Measurements from ENCODE around the gene OR11A1.
"Not testable (repeated sequence)": the region's sequence is repeated elsewhere in the genome, so short reads cannot be mapped to it uniquely, and the experiment has no call there.

OR11A1 gene

DNA sequence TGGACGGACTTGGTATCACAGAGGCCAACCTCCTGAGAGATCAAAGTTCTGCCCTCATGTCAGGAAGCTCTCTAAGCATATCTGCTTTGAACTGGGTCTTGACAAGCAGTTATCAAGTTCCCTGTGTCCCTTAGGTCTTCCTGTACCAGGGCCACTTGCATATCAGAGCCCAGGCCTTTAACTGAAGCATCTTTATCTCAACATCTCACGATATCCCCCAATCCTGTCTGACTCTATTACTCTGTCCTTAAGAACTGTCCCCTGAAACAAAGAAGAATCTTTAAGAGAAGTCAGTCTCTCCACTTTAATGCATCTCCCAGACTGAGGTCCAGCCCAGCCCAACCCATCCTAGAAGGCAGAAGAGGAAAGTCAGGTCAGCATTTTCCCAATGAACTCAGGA lies 22.7 kb upstream of the OR11A1 start:
- in situ Hi-C loops (cut with MboI; ENCODE audit: low sequenced_read_pairs) = no loop called here

DNA sequence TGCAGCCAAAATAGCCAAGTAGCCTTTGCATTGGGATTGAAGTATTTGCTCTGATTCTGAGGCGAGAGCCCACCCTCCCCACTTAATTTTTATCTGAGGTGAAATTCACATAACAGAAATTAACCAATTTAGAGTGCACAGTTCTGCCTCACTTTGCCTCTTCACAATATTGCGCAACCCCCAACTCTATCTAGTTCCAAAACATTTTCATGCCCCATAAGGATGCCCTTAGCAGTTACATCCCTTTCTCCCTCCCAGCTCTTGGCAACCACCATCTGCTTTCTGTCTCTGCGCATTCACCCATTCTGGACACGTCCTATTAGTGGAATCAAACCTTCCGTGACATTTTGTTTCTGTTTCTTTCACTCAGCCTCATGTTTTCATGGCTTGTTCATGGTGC lies 21.9 kb upstream of the OR11A1 start:
- in situ Hi-C loops (cut with MboI; ENCODE audit: low sequenced_read_pairs) = no loop called here

DNA sequence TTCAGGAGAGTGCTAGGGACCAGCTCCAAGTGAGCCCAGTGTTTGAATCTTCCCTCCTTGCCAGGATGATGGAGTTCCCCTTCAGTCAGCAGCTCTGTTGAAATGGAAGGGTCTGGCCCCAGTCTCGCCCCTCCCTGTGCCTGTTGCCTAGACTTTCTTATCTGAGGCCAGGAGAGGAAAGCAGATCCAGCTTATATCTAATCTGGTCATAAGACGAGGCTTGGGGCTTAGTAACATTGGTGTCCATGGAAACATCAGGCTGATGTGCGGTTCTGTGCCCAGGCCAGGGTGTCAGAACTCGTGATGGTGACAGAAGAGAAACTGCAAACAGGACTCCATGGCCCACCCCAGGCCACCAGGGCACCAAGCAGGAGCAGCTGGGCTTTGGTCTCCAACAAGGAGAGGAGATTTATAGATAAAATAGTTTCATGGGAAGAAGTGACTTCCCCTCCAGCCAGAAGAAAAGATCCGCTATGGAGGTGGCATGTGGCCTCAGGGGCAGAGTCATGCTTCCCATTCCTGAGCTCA lies 21.1 kb upstream of the OR11A1 start:
- in situ Hi-C loops (cut with MboI; ENCODE audit: low sequenced_read_pairs) = no loop called here

DNA sequence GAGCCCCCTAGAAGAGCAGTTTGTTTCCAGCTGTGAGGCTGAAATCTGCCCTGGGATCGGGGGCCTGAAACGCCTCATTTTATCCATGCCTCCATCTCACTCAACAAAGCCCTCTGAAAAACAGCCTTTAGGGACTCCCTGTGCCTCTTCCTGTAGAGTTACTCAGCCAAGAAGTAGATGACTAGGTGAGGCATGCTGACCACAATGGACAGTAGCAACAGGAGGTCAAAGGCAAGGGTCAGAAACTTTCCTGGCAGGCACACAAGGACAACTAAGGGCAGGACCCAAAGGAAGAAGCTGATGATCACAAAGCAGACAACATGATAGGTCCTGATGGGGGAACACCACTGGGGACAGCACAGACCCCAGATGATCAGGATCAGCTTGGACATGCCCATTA lies 18.1 kb upstream of the OR11A1 start:
- in situ Hi-C loops (cut with MboI; ENCODE audit: low sequenced_read_pairs) = no loop called here

DNA sequence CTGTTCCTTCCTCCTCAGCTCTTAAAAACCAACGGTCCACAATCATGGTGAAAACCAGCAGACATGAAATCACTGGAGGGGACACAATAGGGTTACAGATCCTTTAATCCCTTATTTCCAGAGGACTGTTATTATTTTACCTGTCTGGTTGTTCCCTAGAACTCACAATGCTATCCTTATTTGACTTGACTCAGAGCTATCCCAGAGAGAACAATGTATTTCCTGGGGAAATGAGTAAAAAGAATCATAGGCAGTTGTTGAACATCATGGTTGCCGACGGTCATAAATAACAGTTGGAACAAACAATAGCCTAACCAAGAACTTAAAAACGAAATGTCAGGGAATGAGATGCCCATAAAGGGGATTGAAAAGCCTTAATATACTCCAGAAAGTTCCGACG lies 9.4 kb upstream of the OR11A1 start:
- in situ Hi-C loops (cut with MboI; ENCODE audit: low sequenced_read_pairs) = no loop called here

DNA sequence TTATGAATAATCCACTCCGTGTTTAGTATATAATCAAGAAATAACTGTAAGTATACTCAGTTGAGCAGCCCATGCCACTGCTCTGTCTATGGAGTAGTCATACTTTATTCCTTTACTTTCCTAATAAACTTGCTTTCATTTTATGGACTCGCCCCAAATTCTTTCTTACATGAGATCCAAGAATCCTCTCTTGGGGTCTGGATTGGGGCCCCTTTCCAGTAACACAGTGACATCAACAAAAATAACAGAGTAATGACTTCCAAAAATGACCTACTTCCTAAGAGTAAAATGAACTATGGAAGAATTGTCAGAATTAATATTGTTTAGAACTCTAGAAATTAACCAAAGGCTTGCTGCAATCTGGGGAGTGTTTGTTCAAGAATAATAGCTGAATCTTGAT lies 8.9 kb upstream of the OR11A1 start:
- in situ Hi-C loops (cut with MboI; ENCODE audit: low sequenced_read_pairs) = no loop called here

DNA sequence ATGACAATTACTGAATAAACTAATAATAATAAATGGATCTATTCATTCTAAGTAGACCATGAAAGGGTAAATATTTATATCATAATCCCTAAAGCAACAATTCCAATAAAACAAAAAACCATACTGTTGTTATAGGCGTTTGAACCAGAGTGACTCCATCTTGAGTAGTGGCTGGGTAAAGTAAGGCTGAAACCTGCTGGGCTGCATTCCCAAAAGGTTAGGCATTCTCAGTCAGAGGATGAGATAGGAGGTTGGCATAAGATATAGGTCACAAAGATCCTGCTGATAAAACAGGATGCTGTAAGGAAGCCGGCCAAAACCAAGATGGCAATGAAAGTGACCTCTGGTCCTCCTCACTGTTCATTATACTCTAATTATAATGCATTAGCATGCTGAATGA lies 8.4 kb upstream of the OR11A1 start:
- in situ Hi-C loops (cut with MboI; ENCODE audit: low sequenced_read_pairs) = no loop called here

DNA sequence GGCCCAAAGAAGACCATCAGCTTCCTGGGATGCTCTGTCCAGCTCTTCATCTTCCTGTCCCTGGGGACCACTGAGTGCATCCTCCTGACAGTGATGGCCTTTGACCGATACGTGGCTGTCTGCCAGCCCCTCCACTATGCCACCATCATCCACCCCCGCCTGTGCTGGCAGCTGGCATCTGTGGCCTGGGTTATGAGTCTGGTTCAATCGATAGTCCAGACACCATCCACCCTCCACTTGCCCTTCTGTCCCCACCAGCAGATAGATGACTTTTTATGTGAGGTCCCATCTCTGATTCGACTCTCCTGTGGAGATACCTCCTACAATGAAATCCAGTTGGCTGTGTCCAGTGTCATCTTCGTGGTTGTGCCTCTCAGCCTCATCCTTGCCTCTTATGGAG lies 5.2 kb upstream of the OR11A1 start:
- in situ Hi-C loops (cut with MboI; ENCODE audit: low sequenced_read_pairs) = no loop called here

DNA sequence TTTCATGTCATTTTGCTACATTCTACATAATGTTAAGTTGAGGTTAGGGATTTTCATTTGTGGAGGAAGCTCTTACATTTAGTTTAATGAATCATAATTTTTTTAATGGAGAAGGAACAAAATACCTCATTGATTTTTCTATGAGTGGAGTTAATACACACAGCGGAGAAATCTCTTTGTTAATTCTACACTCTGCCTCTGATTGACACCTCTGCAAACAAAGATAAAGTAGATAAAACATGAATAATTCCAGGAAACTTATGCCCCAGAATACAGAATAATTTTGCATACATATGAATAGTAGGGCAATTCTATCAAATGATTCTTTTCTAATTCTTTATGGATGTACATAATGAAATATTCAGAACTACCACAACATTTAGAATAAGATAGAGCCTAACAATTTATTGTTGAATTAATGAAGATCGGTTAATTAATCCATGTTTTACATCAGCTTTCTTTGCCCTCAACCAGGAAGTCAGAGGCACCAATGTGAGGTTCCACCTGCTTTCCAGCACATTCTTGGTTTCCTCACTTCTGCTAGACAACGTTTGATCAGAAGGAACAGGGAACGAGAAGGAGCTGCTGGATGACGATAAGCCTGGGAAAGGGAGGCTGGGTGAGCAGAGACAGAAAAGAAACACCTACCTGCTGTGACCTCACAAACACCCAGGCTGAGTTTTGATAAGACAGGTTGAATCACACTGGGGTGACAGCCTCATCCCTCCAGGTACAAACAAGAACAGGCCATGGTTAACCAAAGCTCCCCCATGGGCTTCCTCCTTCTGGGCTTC lies 4.3 kb upstream of the OR11A1 start:
- in situ Hi-C loops (cut with MboI; ENCODE audit: low sequenced_read_pairs) = no loop called here

DNA sequence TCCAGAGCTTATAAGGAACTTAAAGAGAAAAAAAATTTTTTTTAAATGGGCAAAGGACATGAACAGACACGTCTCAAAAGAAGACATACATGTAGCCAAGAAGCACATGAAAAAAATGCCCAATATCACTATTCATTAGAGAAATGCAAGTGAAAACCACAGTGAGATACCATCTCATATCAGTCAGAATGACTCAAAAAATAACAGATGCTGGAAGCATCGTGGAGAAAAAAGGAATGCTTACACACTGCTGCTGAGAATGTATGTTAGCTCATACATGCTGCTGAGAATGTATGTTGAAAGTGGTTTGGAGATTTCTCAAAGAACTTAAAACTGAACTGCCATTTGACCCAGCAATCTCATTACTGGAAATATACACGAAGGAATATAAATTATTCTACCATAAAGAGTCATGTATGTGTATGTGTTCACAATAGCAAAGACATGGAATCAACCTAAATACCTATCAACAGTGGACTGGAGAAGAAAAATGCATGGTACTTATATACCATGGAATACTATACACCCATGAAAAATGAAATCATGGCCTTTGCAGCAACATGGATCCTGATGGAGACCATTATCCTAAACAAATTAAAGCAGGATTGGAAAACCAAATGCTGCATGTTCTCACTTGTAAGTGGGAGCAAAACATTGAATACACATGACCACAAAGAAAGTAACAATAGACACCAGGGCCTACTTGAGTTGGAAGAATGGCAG lies 5.2 kb downstream of the OR11A1 start:
- in situ Hi-C loops (cut with MboI; ENCODE audit: low sequenced_read_pairs) = no loop called here

DNA sequence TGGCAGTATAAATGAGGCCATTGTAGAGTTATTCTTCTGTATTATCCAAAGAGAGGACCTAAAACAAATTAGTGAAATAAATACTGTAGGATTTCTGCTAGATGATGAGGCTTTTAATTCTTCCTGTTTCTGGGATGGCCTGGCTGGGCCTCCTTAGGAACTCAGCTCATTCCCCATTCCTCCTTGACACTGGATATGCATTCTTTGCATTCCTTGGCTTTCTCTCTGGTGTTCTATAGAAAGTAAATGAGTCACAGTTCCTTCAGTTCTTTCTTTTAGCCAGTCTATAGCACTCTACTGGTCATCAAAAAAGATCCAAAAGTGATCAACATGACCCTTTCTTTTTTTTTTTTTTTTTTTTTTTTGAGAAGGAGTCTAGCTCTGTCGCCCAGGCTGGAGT lies 9.2 kb downstream of the OR11A1 start:
- in situ Hi-C loops (cut with MboI; ENCODE audit: low sequenced_read_pairs) = no loop called here

DNA sequence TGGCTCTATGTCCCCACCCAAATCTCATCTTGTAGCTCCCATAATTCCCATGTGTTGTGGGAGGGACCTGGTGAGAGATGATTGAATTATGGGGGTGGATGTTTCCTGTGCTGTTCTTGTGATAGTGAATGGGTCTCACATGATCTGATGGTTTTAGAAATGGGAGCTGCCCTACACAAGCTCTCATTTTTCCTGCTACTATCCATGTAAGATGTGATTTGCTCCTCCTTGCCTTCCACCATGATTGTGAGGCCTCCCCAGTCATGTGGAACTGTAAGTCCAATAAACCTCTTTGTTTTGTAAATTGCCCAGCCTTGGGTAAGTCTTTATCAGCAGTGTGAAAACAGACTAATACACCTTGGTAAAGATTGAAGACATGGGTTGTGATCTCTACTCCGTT lies 12.8 kb downstream of the OR11A1 start:
- in situ Hi-C loops (cut with MboI; ENCODE audit: low sequenced_read_pairs) = not testable (repeated sequence)

DNA sequence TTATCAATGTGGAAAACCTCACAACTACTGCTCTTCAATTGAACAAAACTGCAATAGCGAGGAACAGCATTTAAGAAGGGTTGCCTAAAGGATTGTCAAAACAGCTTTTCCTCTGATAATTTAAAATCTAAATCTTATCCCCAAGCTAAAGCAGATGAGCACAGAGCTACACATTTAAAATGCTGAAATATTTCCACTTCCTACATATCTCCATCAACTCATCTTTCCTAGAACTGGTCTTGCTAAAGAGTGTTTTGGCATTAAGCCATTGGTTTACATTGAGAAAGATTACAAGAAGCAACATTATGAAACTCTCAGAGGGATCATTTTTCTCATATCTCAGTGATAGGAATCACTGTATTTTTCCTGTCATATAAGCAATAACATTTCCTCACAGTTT lies 14.2 kb downstream of the OR11A1 start:
- in situ Hi-C loops (cut with MboI; ENCODE audit: low sequenced_read_pairs) = no loop called here

DNA sequence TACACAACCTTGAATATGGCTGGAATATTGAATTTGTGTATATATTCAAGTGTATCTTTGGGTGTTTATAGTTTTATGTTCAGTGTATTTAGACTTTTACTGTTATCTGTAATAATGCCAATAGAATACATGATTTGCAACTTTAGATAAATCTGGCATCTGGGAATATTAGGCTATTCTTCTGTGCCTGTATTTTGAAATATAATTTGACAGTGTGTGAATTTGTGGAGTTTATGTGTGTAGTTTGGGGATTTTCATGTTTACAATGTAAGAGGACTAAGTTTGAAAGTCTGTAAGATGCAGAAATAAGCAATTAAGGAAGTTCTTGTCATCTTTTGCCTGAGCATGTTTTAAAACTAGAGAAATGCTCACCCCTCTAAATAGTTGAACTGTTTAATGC lies 17.9 kb downstream of the OR11A1 start, which contains the start of gene OR10C1:
Gene OR10C1, plus strand, starts transcription at position 301 of the 400 bp plus-strand sequence. CDS start 710 bp downstream, outside the sequence.
- in situ Hi-C loops (cut with MboI; ENCODE audit: low sequenced_read_pairs) = no loop called here

DNA sequence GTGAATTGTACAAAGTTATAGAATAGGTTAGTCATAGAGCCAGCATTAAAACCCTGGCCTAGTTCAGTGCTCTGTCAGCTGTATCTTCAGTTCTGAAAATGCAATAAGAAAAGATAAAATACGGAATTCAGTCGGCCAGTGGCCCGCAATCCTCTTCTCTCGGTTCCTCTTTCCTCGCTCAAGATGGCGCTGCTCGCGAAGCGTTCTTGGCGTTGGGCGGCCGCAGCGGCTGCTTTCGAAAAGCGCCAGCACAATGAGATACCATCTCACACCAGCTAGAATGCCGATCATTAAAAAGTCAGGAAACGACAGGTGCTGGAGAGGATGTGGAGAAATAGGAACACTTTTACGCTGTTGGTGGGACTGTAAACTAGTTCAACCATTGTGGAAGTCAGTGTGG lies 20.1 kb downstream of the OR11A1 start:
- in situ Hi-C loops (cut with MboI; ENCODE audit: low sequenced_read_pairs) = not testable (repeated sequence)

DNA sequence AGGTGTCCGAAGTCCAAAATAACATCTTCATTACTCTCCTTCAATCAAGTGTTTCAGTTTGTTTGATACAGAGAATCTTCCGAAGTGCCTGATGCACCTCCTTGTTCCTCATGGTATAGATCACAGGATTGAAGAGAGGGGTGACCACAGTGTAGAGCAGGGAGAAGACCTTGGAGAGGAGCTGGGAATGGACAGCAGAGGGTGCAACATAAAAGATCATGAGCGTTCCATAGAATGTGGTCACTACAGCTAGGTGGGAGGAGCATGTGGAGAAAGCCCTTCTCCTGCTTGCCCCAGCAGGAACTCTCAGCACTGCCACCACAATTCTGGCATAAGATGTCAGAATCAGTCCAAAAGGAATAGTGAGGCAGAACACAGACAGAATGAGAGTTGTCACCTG lies 30.2 kb downstream of the OR11A1 start:
- in situ Hi-C loops (cut with MboI; ENCODE audit: low sequenced_read_pairs) = no loop called here

DNA sequence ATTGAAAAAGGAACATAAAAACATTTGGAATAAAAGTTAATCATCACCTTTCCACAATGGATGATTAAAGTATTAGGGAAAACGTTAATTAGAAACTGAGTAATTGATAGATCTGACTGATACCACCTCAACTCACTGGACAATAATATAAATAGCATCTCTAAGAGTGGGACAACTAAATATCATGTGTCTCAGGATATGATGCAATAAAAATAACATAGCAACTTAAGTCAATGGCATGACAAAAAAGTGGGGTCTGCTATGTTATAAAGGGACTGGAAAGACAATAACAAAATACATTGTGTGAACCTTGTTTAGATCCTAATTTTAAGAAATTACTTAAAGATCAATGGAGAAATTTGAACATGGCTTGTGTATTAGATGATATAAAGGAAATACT lies 31.8 kb downstream of the OR11A1 start:
- in situ Hi-C loops (cut with MboI; ENCODE audit: low sequenced_read_pairs) = no loop called here

DNA sequence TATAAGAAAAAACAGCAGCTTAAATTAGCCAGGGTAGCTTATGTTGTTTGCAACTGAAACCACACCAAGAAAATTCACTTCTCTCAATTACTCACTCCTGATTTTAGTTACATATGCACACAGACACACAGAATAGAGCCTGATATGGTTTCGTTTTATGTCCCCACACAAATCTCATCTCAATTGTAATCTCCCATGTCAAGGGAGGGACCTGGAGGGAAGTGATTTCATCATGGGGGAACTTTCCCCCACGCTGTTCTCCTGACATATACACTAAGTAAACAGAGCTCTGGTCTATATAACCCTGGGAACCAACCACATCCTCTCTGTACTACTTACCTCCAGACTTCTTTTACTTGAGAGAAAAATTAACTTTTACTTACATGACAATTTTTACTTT lies 32.3 kb downstream of the OR11A1 start:
- in situ Hi-C loops (cut with MboI; ENCODE audit: low sequenced_read_pairs) = no loop called here

DNA sequence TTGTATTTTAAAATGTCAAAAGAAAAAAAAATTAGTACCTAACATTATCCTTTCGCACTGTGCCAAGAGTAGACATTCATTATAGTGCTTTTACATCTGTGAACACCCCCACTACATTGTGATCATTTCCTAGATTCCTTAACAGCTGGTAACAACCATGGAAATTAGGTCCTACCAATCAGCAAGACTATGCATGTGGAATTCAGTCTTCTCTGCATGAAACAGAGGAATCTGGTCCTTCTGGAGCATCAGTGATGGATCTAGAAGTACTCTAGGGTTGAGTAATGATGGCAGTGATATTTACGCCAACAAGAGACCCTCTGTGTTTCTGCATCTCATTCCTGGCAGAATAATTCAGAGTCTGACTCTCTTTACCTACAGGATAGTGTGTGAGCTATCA lies 32.7 kb downstream of the OR11A1 start:
- in situ Hi-C loops (cut with MboI; ENCODE audit: low sequenced_read_pairs) = no loop called here

DNA sequence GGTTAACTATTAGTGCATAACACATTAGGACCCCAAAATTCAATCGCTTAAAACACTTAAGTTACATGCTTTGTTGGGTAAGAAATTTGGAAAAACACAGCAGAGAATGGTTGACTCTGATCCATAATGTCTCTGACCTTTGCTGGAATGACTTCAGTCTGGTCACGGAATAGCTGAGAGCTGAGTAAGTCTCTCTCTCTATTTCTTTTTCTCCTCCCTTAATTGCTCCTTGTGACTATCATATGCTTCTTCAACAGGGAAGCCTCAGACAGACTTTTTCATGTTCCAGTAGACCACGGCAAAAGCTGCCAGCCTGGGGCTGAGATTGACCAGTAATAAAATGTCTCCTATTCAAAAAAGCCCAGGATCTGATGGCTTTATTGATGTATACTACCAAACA lies 37.4 kb downstream of the OR11A1 start:
- in situ Hi-C loops (cut with MboI; ENCODE audit: low sequenced_read_pairs) = no loop called here

DNA sequence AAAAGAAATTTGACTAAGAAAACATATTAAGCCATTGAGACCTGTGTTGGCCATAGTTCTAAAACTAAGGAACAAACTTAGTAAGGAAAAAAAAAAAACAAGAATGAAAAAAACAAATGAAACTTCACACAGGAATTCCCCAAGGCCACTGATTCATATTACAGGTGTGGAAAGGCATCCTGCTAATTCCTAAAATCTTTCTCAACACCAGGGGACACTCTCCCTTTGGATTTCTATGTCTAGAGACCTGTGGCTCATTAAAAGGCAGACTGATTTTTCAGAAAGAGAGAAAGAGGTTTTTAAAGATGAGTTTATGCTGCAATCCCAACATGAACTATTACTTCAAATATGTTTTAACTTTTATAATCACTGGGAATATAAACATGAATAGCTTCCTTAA lies 42.3 kb downstream of the OR11A1 start, which contains the start of gene OR12D1:
Gene OR12D1, plus strand, starts transcription at position 341 of the 400 bp plus-strand sequence.
- in situ Hi-C loops (cut with MboI; ENCODE audit: low sequenced_read_pairs) = no loop called here

DNA sequence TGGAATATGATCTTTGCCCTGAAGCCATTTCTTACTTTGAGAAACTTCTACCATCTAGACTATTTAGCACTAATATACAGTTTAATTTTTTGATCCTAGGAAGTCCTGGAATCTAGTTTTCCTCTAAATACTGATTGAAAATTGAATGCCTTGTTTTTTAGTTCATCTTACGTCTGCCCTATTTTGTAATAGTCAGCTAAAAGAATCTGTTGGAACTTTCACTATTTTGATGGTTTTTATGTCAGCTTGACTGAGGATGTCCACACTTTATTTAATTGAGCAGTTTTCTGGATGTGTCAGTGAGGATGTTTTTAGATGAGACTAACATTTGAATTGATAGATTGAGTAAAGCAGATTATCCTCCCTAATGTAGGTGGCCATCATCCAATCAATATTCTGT lies 53.1 kb downstream of the OR11A1 start:
- in situ Hi-C loops (cut with MboI; ENCODE audit: low sequenced_read_pairs) = no loop called here

Data from HL-60/S4 treated with retinoic acid at 250 ng/mL for 4 days and 3 days (cell line).